CD4-positive, CD25-positive, alpha-beta regulatory T cell (primary cell): ENCODE data around the gene NDUFAF8. TPM values are rescaled to one million over a fixed set of nuclear protein-coding genes. Genes with fewer than 3 reads are reported as not detected.

ENCODE experiments used
- ATAC-seq, 2 donors: fragments of 150-1000 bp; cut with Tn5 transposase; one replicate each; pipeline ENCODE4 v1.10.0; 2021; ENCODE audit warnings: low read depth in 2 of 2, moderate number of reproducible peaks in 2 of 2, moderate library complexity in 1 of 2
- DNase-seq, 3 donors: peaks; one replicate each; pipeline versions ENCODE4 v3.0.0 to v3.0.0-alpha.2; 2012 to 2022; ENCODE audit warnings: mixed read lengths in 1 of 3
- H3K27ac ChIP-seq: one replicate; pipeline ENCODE4 v1.7.0; 2013; ENCODE audit warnings: mild to moderate bottlenecking, low read length; ENCODE audit not compliant: insufficient read depth, poor library complexity, severe bottlenecking
- H3K27me3 ChIP-seq: one replicate; pipeline ENCODE4 v1.7.0; 2013; ENCODE audit warnings: low read length; ENCODE audit not compliant: control insufficient read depth, insufficient read depth
- H3K36me3 ChIP-seq: one replicate; pipeline ENCODE4 v1.7.0; 2013; ENCODE audit warnings: mild to moderate bottlenecking, low read length, moderate library complexity; ENCODE audit not compliant: control insufficient read depth, insufficient read depth
- H3K4me1 ChIP-seq: 2 replicates; pipeline ENCODE4 v1.7.0; 2013; ENCODE audit warnings: mild to moderate bottlenecking, low read length; ENCODE audit not compliant: insufficient read depth, control insufficient read depth, poor library complexity, severe bottlenecking
- H3K4me3 ChIP-seq: one replicate; pipeline ENCODE4 v1.7.0; 2013; ENCODE audit warnings: low read depth, mild to moderate bottlenecking, low read length, moderate library complexity
- H3K9me3 ChIP-seq, 2 experiments: 1 replicate in 1 of 2; 2 replicates in 1 of 2; pipeline ENCODE4 v1.7.0; 2013; ENCODE audit warnings: low read length in 2 of 2, mild to moderate bottlenecking in 1 of 2, moderate library complexity in 1 of 2; ENCODE audit not compliant: control insufficient read depth in 2 of 2
- H3K27ac Mint-ChIP-seq, 3 donors: one replicate each; pipeline ENCODE4 v1.8.0; 2020 to 2022; ENCODE audit warnings: mild to moderate bottlenecking in 3 of 3, mixed read lengths in 3 of 3, moderate library complexity in 2 of 3
- H3K27me3 Mint-ChIP-seq: one replicate; pipeline ENCODE4 v1.8.0; 2022; ENCODE audit warnings: mild to moderate bottlenecking, mixed read lengths
- H3K36me3 Mint-ChIP-seq: one replicate; pipeline ENCODE4 v1.8.0; 2020; ENCODE audit warnings: mixed read lengths
- H3K4me1 Mint-ChIP-seq, 4 donors: one replicate each; pipeline ENCODE4 v1.8.0; 2020 to 2022; ENCODE audit warnings: mixed read lengths in 4 of 4, mild to moderate bottlenecking in 1 of 4
- H3K4me3 Mint-ChIP-seq, 4 donors: one replicate each; pipeline ENCODE4 v1.8.0; 2020 to 2022; ENCODE audit warnings: mild to moderate bottlenecking in 4 of 4, mixed read lengths in 4 of 4, moderate library complexity in 3 of 4
- H3K9me3 Mint-ChIP-seq, 7 donors: one replicate each; pipeline ENCODE4 v1.8.0; 2020 to 2022; ENCODE audit warnings: mixed read lengths in 7 of 7, mild to moderate bottlenecking in 3 of 7, moderate library complexity in 2 of 7
- polyA plus RNA-seq, 4 donors: library from polyadenylated mRNA; unstranded; fragments of 300-500 nt; fragmentation: Illumina TruSeq; gene quantifications; one replicate each; pipeline ENCODE4 v1.2.3, GENCODE V29; 2021
- total RNA-seq: library from RNA; stranded (reverse); gene quantifications from one replicate; pipeline ENCODE4 v1.2.3, GENCODE V29; 2022

The NDUFAF8 gene
- total and polyA plus RNA-seq, 5 donors from 2014 or later: 34.8 to 83.2 (median 74.7) TPM

DNA sequence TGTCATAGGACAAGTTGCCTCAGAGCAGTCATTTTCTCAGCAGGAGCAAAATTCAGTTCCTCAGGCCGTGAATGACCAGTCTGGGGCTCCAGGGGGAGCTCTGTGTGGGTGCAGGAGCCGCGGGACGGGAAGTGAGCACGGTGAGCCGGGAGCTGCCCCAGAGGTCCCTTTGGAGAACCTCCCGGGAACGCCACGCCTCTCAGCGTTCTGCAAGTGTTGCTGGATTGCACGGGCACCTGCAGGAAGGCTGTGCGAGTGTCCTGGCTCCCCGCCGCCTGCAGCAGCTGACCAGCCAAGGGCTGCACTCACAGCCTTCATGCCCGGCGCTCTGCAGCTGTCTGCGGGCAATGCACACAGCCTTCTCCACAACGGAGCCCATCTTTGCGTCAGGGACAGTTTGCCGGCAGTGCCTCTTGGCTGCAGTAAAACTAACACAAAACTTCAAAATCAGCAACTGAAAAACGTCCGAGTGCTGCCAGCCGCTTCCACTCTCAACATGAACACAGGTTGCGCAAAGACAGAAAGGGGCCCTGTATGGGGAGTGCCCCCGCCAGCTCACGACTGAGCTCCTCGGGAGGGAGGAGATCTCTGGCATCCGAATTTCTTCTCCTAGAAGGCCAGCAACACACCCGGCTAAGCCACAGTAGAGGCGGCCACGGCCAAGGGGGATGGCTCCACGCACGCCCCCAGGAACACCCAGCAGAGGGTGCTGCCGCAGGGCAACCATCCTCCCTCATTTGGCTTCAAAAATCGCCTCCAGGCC lies 16.0 kb downstream of the NDUFAF8 start:
- H3K36me3 Mint-ChIP-seq: peaks cover 11% of the 10 kb centered on the region
- H3K27ac Mint-ChIP-seq: no peak overlapping the region
- peaks cover 38% of the 10 kb centered on the region for H3K36me3 ChIP-seq

DNA sequence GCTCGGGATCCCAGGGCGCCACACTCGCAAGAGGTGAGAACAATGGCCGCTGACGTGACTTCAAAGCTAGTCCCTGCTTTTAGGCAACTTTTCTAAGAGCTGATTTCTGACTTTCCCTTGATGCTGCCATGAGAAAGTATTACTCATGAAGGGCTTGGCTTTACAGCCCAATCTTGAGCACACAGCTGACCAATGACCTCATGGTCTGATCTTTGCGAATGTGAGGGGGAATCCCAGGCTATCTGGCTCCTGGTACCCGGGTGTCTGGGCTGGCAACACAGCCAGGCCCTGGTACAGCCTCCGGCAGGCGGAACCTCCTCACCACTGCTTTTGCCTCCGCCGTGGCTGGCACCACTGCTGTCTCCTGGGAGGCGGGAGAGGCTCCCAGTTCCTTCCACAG lies 17.5 kb downstream of the NDUFAF8 start:
- Mint-ChIP-seq H3K9me3 (peaks cover 0 to 1% (median 0%) of the 10 kb centered on the region in 7 donors), H3K4me1 (peaks cover 3 to 10% (median 8%) of the 10 kb centered on the region in 4 donors), H3K4me3 (no peak overlapping the region), H3K27me3 (no peaks in the 10 kb centered on the region), H3K27ac (peak overlapping the region in 1 of 3 donors; percentile 51), H3K36me3 (peaks cover 11% of the 10 kb centered on the region)
- no peak for DNase-seq
- no peak for ATAC-seq
- no peaks in the 10 kb centered on the region for H3K4me1 ChIP-seq
- H3K27me3 ChIP-seq: no peaks in the 10 kb centered on the region
- H3K9me3 ChIP-seq: no peaks in the 10 kb centered on the region
- H3K27ac ChIP-seq: no peak overlapping the region
- peaks cover 45% of the 10 kb centered on the region for H3K36me3 ChIP-seq
- no peak overlapping the region for H3K4me3 ChIP-seq

More for the DNA sequence above, 16.0 kb downstream of the NDUFAF8 start:
- no peak overlapping the region for H3K4me3 ChIP-seq
- no peaks in the 10 kb centered on the region for H3K4me1 ChIP-seq
- no peaks in the 10 kb centered on the region for H3K27me3 ChIP-seq
- Mint-ChIP-seq H3K27me3 (no peaks in the 10 kb centered on the region), H3K4me3 (no peak overlapping the region), H3K4me1 (peaks cover 3 to 10% (median 8%) of the 10 kb centered on the region in 4 donors), H3K9me3 (peaks cover 0 to 1% (median 0%) of the 10 kb centered on the region in 7 donors)
- ATAC-seq (no peak), DNase-seq (no peak)
- H3K9me3 ChIP-seq: no peaks in the 10 kb centered on the region
- no peak overlapping the region for H3K27ac ChIP-seq

DNA sequence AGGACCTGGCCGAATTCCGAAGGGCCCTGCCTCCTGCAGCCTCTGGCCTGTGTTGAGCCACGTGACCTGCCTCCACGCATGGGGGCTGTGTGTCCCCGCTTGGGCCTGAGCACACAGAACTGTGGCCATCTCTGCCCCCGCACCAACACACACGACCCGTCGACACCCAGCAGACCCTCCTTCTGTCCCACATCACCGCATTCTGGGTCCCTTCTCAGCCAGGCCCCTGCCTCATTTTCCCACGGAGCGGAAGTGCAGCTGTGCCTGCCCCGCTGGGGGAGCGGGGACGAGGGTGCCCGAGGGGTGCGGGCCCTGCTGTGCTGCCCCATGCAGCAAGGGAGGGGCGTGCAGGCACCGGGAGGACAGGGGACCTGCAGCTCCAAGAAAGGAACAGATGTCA lies 18.4 kb downstream of the NDUFAF8 start:
- no peaks in the 10 kb centered on the region for H3K4me1 ChIP-seq
- DNase-seq: no peak
- H3K9me3 ChIP-seq: no peaks in the 10 kb centered on the region
- H3K36me3 Mint-ChIP-seq: peaks cover 8% of the 10 kb centered on the region
- no peak for ATAC-seq
- H3K4me1 Mint-ChIP-seq: peaks cover 3 to 10% (median 8%) of the 10 kb centered on the region in 4 donors
- peaks cover 46% of the 10 kb centered on the region for H3K36me3 ChIP-seq
- no peak overlapping the region for H3K4me3 ChIP-seq
- H3K27me3 Mint-ChIP-seq: no peaks in the 10 kb centered on the region
- H3K27ac Mint-ChIP-seq: no peak overlapping the region
- H3K27me3 ChIP-seq: no peaks in the 10 kb centered on the region
- no peak overlapping the region for H3K27ac ChIP-seq
- H3K9me3 Mint-ChIP-seq: peaks cover 0 to 1% (median 0%) of the 10 kb centered on the region in 7 donors
- H3K4me3 Mint-ChIP-seq: no peak overlapping the region

DNA sequence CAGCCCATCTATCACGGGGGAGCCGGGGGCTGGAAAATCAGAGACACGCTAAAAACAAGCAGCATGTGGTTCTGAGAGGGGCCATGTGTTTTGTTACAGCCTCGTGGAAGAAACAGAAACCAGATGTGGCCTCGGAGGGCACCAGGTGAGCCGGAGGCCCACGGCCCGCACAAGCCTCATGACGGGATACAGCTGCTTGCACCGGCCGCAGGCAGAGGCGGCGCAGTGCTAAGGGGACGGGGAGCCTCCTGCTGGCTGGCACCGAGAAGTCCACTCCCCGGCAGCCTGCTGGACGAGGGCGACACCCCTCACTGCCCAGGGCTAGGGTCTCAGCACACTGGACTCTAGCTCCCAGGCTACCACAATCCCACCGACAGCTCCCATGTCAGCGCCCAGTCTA lies 19.2 kb downstream of the NDUFAF8 start:
- no peak overlapping the region for H3K27ac ChIP-seq
- Mint-ChIP-seq H3K27me3 (no peaks in the 10 kb centered on the region), H3K9me3 (peaks cover 0 to 1% (median 0%) of the 10 kb centered on the region in 7 donors), H3K4me3 (no peak overlapping the region), H3K36me3 (peaks cover 4% of the 10 kb centered on the region), H3K4me1 (peaks cover under 1 to 7% (median 4%) of the 10 kb centered on the region in 4 donors), H3K27ac (no peak overlapping the region)
- no peaks in the 10 kb centered on the region for H3K9me3 ChIP-seq
- H3K27me3 ChIP-seq: no peaks in the 10 kb centered on the region
- DNase-seq: no peak
- peaks cover 47% of the 10 kb centered on the region for H3K36me3 ChIP-seq
- no peak overlapping the region for H3K4me3 ChIP-seq
- no peak for ATAC-seq
- no peaks in the 10 kb centered on the region for H3K4me1 ChIP-seq

DNA sequence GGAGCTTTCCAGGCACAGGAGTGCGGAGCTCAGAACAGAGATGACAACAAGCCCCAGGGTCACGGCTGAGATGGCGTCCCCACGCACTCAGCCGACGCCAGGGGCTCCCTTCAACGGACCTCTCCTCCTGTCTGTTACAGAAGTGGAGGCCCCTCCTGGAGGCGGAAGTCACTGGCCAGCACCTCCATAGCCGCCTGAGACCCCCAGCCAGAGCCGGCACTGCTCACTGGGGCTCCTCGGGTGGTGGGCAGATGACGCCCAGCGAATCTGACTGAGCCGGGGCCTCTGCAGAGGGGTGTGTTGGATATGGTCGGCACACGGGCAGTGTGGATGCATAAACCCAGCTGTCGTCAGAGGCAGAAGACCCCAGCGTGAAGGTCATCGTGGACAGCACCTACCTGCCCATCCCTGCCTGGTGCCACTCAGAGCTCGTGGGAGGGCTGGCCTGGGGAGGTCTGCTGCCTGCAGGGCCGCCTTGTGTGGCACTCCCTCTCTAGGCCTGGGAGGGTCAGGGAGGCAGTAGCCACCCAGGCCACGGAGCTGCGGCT lies 20.0 kb downstream of the NDUFAF8 start:
- no peak overlapping the region for H3K27ac ChIP-seq
- Mint-ChIP-seq H3K4me3 (no peak overlapping the region), H3K4me1 (no peaks in the 10 kb centered on the region), H3K27me3 (no peaks in the 10 kb centered on the region), H3K36me3 (no peaks in the 10 kb centered on the region), H3K27ac (no peak overlapping the region), H3K9me3 (no peaks in the 10 kb centered on the region)
- H3K4me1 ChIP-seq: no peaks in the 10 kb centered on the region
- no peak overlapping the region for H3K4me3 ChIP-seq
- no peaks in the 10 kb centered on the region for H3K9me3 ChIP-seq
- H3K36me3 ChIP-seq: peaks cover 55% of the 10 kb centered on the region
- no peak for DNase-seq
- no peaks in the 10 kb centered on the region for H3K27me3 ChIP-seq
- ATAC-seq: no peak

DNA sequence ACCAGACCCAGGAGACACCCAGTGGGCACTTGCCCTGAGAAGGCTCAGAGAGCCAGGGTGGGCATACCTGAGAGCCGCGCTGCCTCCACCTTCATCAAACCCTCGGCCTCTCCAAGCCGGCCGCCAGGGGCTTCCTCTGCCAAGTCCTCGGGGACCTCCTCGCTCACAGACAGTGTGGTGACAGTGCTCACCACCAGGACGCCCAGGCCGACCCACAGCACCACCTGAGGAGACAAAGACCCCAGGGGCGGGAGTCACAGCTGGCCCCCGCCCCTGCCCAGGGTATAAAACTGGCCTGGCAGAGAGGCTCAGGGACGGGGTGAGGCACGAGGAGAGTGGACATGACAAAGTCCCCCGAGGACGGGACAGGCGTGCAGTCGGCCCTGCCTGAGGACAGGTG lies 21.1 kb downstream of the NDUFAF8 start:
- H3K27ac Mint-ChIP-seq: no peak overlapping the region
- Histone ChIP-seq H3K36me3 (peaks cover 59% of the 10 kb centered on the region), H3K27ac (no peak overlapping the region), H3K9me3 (no peaks in the 10 kb centered on the region), H3K27me3 (no peaks in the 10 kb centered on the region), H3K4me3 (no peak overlapping the region), H3K4me1 (no peaks in the 10 kb centered on the region)
- no peaks in the 10 kb centered on the region for H3K4me1 Mint-ChIP-seq
- no peaks in the 10 kb centered on the region for H3K36me3 Mint-ChIP-seq
- H3K27me3 Mint-ChIP-seq: no peaks in the 10 kb centered on the region
- H3K4me3 Mint-ChIP-seq: no peak overlapping the region
- ATAC-seq (no peak), DNase-seq (no peak)
- H3K9me3 Mint-ChIP-seq: no peaks in the 10 kb centered on the region

DNA sequence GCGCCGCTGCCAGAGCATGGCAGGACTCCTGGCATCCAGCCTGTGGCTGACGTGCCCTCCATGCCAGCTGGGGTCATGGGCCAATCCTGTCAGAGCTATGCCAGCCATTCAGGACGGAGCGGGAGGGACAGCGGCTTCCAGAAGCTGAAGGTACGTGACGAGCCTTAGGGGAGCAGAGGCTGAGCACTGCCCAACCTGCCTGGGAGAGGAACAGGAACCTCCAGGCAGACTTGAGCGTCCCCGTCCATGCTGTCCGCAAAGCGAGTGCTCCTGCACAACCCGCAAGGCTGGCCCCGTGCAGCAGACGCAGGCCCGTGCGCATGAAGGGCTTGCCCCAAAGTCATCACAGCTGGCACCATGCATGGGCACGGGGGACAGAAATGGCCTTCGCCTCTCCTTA lies 21.5 kb downstream of the NDUFAF8 start:
- H3K9me3 Mint-ChIP-seq: no peaks in the 10 kb centered on the region
- no peaks in the 10 kb centered on the region for H3K27me3 Mint-ChIP-seq
- no peak overlapping the region for H3K4me3 Mint-ChIP-seq
- DNase-seq (no peak), ATAC-seq (no peak)
- H3K27ac Mint-ChIP-seq: no peak overlapping the region
- no peaks in the 10 kb centered on the region for H3K4me1 ChIP-seq
- H3K4me3 ChIP-seq: no peak overlapping the region
- H3K27ac ChIP-seq: no peak overlapping the region
- no peaks in the 10 kb centered on the region for H3K9me3 ChIP-seq
- H3K4me1 Mint-ChIP-seq: no peaks in the 10 kb centered on the region
- no peaks in the 10 kb centered on the region for H3K27me3 ChIP-seq
- peaks cover 64% of the 10 kb centered on the region for H3K36me3 ChIP-seq
- no peaks in the 10 kb centered on the region for H3K36me3 Mint-ChIP-seq

DNA sequence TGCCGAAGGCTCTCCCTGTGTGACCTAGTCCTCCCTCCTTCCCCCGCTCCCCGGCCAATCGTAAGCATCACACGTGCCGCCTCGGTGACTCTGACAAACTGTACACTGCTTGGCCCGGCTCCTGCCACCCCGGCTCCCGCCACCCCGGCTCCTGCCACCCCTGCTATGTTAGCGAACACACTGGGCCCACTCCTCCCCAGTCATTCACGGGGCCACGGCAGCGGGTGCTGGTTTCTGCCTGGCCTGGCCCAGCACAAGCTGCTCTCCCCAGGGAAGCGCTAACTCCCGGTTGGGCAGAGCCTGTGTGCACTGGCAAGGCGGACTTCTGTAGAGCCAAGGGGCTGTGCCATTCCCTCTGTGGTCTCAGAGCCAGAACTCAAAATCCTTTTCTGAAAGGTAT lies 22.0 kb downstream of the NDUFAF8 start:
- Mint-ChIP-seq H3K9me3 (no peaks in the 10 kb centered on the region), H3K4me3 (no peak overlapping the region), H3K36me3 (no peaks in the 10 kb centered on the region), H3K27ac (no peak overlapping the region), H3K4me1 (no peaks in the 10 kb centered on the region), H3K27me3 (no peaks in the 10 kb centered on the region)
- ATAC-seq (no peak), DNase-seq (no peak)
- H3K27ac ChIP-seq: no peak overlapping the region
- peaks cover 68% of the 10 kb centered on the region for H3K36me3 ChIP-seq
- no peaks in the 10 kb centered on the region for H3K9me3 ChIP-seq
- H3K27me3 ChIP-seq: no peaks in the 10 kb centered on the region
- no peaks in the 10 kb centered on the region for H3K4me1 ChIP-seq
- no peak overlapping the region for H3K4me3 ChIP-seq
